Duodenal mucosa (tissue), 2 donors: ENCODE data around the gene SPATS2L.
A peak's percentile ranks its signal among the peaks of the same experiment; 100 is the strongest.

Source experiments
- H3K27ac ChIP-seq: one replicate; pipeline ENCODE4 v1.7.0; 2013; ENCODE audit warnings: low read depth, low read length
- H3K27me3 ChIP-seq, 2 donors: one replicate each; pipeline ENCODE4 v1.7.0; 2013; ENCODE audit warnings: low read length in 2 of 2, control low read depth in 1 of 2; ENCODE audit not compliant: insufficient read depth in 2 of 2, control insufficient read depth in 1 of 2
- H3K36me3 ChIP-seq, 2 donors: one replicate each; pipeline ENCODE4 v1.7.0; 2013; ENCODE audit warnings: low read length in 2 of 2, control low read depth in 1 of 2; ENCODE audit not compliant: insufficient read depth in 2 of 2, control insufficient read depth in 1 of 2
- H3K4me1 ChIP-seq, 2 donors: one replicate each; pipeline ENCODE4 v1.7.0; 2013; ENCODE audit warnings: low read length in 2 of 2, control low read depth in 1 of 2; ENCODE audit not compliant: insufficient read depth in 2 of 2, control insufficient read depth in 1 of 2
- H3K4me3 ChIP-seq, 2 donors: one replicate each; pipeline ENCODE4 v1.7.0; 2013; ENCODE audit warnings: low read length in 2 of 2, low read depth in 1 of 2
- H3K9ac ChIP-seq, 2 donors: one replicate each; pipeline ENCODE4 v1.7.0; 2013; ENCODE audit warnings: low read length in 2 of 2, low read depth in 1 of 2
- H3K9me3 ChIP-seq, 2 donors: one replicate each; pipeline ENCODE4 v1.7.0; 2013; ENCODE audit warnings: low read length in 2 of 2, control low read depth in 1 of 2; ENCODE audit not compliant: control insufficient read depth in 1 of 2

The SPATS2L gene

GRCh38 chr2:200347301-200347700 is 40.8 kb downstream of the SPATS2L start:
- Histone ChIP-seq H3K27ac (no peak overlapping the region), H3K36me3 (peaks cover 0 to 3% of the 10 kb centered on the region in 2 donors), H3K4me3 (no peak overlapping the region), H3K9me3 (no peaks in the 10 kb centered on the region), H3K4me1 (peaks cover 1 to 10% of the 10 kb centered on the region in 2 donors), H3K27me3 (no peaks in the 10 kb centered on the region), H3K9ac (no peak overlapping the region)

- H3K9me3 ChIP-seq = no peaks in the 10 kb centered on the region
- peaks cover 7 to 14% of the 10 kb centered on the region in 2 donors for H3K4me1 ChIP-seq
- H3K27ac ChIP-seq = no peak overlapping the region
- no peaks in the 10 kb centered on the region for H3K27me3 ChIP-seq
- H3K9ac ChIP-seq = no peak overlapping the region
- peaks cover 0 to 3% of the 10 kb centered on the region in 2 donors for H3K36me3 ChIP-seq
- no peak overlapping the region for H3K4me3 ChIP-seq
Observed at GRCh38 chr2:200348897-200349563, 42.5 kb downstream of the SPATS2L start.

- H3K27ac ChIP-seq = no peak overlapping the region
- no peaks in the 10 kb centered on the region for H3K27me3 ChIP-seq
- H3K4me1 ChIP-seq = peaks cover 7 to 14% of the 10 kb centered on the region in 2 donors
- H3K9me3 ChIP-seq = no peaks in the 10 kb centered on the region
- H3K4me3 ChIP-seq = no peak overlapping the region
- peaks cover 0 to 3% of the 10 kb centered on the region in 2 donors for H3K36me3 ChIP-seq
- no peak overlapping the region for H3K9ac ChIP-seq
Observed at GRCh38 chr2:200349868-200350267, 43.4 kb downstream of the SPATS2L start.

DNA sequence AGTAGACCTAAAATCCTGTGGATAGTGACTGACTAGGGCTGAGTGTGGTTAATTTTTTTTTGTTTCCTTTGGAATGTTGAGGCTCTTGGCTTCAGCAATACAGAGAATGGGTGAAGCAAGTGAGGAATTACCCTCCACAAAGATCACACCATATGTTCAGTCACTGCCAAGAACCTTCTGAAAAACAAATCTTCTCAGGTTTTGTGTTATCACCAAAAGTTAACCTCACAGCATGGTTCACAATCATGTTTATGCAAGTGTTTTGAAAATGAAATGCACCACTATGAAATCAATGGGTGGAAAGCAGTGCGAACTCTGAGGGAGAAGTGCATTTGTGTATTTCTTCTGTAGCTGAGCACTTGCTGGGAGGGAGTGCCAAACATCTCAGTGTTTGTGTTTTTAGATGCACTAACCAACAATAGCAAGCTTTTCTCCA is 44.4 kb downstream of the SPATS2L start:
- Histone ChIP-seq H3K36me3 (peaks cover 0 to 3% of the 10 kb centered on the region in 2 donors), H3K9me3 (no peaks in the 10 kb centered on the region), H3K27me3 (no peaks in the 10 kb centered on the region), H3K9ac (no peak overlapping the region), H3K4me1 (peaks cover 7 to 14% of the 10 kb centered on the region in 2 donors), H3K27ac (no peak overlapping the region), H3K4me3 (no peak overlapping the region)

GRCh38 chr2:200351815-200352214 is 45.3 kb downstream of the SPATS2L start:
- H3K4me1 ChIP-seq = peaks cover 7 to 22% of the 10 kb centered on the region in 2 donors
- H3K27ac ChIP-seq = no peak overlapping the region
- no peaks in the 10 kb centered on the region for H3K27me3 ChIP-seq

DNA sequence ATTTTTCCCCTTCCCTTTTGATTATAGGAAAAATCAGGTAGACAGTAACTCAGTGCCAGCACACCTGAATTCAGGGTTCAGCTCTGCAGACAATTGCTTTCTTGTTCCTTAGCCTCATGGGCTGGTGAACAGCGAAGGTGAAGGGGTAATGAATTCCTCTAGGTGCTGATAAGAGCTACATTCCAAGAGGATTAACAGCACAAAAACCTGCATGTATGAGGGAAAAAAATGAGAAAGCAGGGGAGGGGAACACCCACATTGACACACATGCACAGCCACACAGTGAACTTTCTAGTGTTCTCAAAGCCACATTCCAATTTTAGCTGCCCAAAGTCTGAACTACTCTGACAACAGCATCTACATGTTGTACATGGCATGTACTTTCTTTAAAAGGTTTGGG is 46.1 kb downstream of the SPATS2L start:
- H3K9ac ChIP-seq = no peak overlapping the region
- peak overlapping the region; percentile 8 for H3K27ac ChIP-seq
- H3K4me3 ChIP-seq = no peak overlapping the region
- H3K36me3 ChIP-seq = no peaks in the 10 kb centered on the region
- H3K9me3 ChIP-seq = no peaks in the 10 kb centered on the region
- no peaks in the 10 kb centered on the region for H3K27me3 ChIP-seq
- peaks cover 7 to 26% of the 10 kb centered on the region in 2 donors for H3K4me1 ChIP-seq

More at GRCh38 chr2:200351815-200352214, 45.3 kb downstream of the SPATS2L start:
- Histone ChIP-seq H3K9ac (no peak overlapping the region), H3K36me3 (peaks cover 0 to 3% of the 10 kb centered on the region in 2 donors), H3K9me3 (no peaks in the 10 kb centered on the region), H3K4me3 (no peak overlapping the region)

GRCh38 chr2:200353120-200353519 is 46.6 kb downstream of the SPATS2L start:
- no peak overlapping the region for H3K27ac ChIP-seq
- H3K27me3 ChIP-seq = no peaks in the 10 kb centered on the region
- H3K36me3 ChIP-seq = no peaks in the 10 kb centered on the region
- no peak overlapping the region for H3K4me3 ChIP-seq
- no peaks in the 10 kb centered on the region for H3K9me3 ChIP-seq
- H3K9ac ChIP-seq = no peak overlapping the region
- peaks cover 7 to 26% of the 10 kb centered on the region in 2 donors for H3K4me1 ChIP-seq

GRCh38 chr2:200353874-200354273 is 47.4 kb downstream of the SPATS2L start:
- Histone ChIP-seq H3K27me3 (no peaks in the 10 kb centered on the region), H3K9ac (no peak overlapping the region), H3K27ac (no peak overlapping the region), H3K36me3 (no peaks in the 10 kb centered on the region), H3K4me1 (peaks cover 7 to 26% of the 10 kb centered on the region in 2 donors), H3K4me3 (no peak overlapping the region), H3K9me3 (no peaks in the 10 kb centered on the region)

GRCh38 chr2:200354833-200355751 is 48.6 kb downstream of the SPATS2L start:
- Histone ChIP-seq H3K9ac (no peak overlapping the region), H3K4me1 (peaks cover 7 to 26% of the 10 kb centered on the region in 2 donors), H3K27me3 (no peaks in the 10 kb centered on the region), H3K36me3 (no peaks in the 10 kb centered on the region), H3K4me3 (no peak overlapping the region), H3K27ac (no peak overlapping the region), H3K9me3 (no peaks in the 10 kb centered on the region)

DNA sequence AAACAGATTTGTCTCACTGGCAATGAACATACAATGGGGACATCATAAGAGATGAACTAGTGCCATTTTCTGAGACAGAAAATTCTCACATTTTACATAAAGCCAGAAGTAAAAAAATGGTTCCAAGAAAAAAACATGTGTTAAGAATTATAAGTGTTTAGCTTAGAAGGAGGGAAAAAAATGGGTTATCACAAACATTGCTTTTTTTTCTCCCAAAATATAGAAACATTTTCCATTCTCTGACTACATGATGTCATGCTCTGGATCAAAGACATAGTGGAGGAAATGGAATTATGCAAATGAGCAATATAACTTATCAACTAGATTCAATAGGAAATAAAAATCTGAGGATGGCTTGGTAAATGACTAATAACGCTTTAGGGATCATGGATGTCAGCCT is 49.8 kb downstream of the SPATS2L start:
- Histone ChIP-seq H3K27me3 (no peaks in the 10 kb centered on the region), H3K9me3 (no peaks in the 10 kb centered on the region), H3K27ac (no peak overlapping the region), H3K9ac (no peak overlapping the region), H3K4me1 (peaks cover 7 to 22% of the 10 kb centered on the region in 2 donors), H3K4me3 (no peak overlapping the region), H3K36me3 (no peaks in the 10 kb centered on the region)
